Measurements from ENCODE around the gene SALL1. TPM values are rescaled to one million over a fixed set of nuclear protein-coding genes. Genes with fewer than 3 reads are reported as not detected.

Gene SALL1
- polyA plus RNA-seq, 1 donor from 2014 or later: 0.22 TPM

DNA sequence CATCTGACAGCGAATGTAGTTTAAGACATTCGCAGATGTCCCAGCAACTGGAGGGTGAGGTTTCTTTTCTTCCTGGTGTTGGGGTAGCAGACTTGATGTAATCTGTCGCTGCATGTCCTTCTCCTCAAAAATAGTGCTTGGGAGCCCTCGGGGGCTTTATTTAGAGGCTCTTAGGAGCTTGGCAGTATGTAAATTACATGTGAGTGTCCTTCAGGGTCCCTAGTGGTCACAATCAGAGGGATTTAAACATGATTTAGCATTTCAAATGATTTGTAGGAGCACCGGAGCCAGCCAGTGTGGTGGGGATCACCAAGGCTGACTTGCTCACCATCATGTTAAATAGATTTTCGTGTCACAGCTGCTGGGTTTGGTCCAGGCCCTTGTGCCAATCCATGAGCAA lies 8.8 kb upstream of the SALL1 start:
- Histone ChIP-seq H3K27me3 (ENCODE audit: insufficient read depth, low read depth, low read length) (peaks cover 31% of the 10 kb centered on the region), H2AFZ (ENCODE audit: low read depth, low read length) (no peak overlapping the region), H3K4me3 (ENCODE audit: low read length) (no peak overlapping the region), H3K9me3 (ENCODE audit: low read length) (no peaks in the 10 kb centered on the region), H3K36me3 (ENCODE audit: insufficient read depth, low read length) (no peaks in the 10 kb centered on the region), H4K20me1 (ENCODE audit: insufficient read depth) (no peaks in the 10 kb centered on the region), H3K9ac (ENCODE audit: low read length) (no peak overlapping the region), H3F3A (ENCODE audit: insufficient read depth, low read length, poor library complexity, severe bottlenecking) (no peaks in the 10 kb centered on the region), H3K9me2 (ENCODE audit: insufficient read depth, low read length) (no peaks in the 10 kb centered on the region), H3K27ac (ENCODE audit: low read length) (no peak overlapping the region), H3K4me2 (ENCODE audit: low read length) (no peak overlapping the region), H3K79me2 (replicated peaks; ENCODE audit: insufficient read depth, low read length) (no peaks in the 10 kb centered on the region)
- TF ChIP-seq TAF1 (IDR thresholded peaks at IDR 0.05; ENCODE audit: low read depth) (no peak), MXI1 (conservative IDR thresholded peaks at IDR 0.05; ENCODE audit: poor library complexity, severe bottlenecking) (no peak), EP300 (conservative IDR thresholded peaks at IDR 0.05; ENCODE audit: poor library complexity, severe bottlenecking) (no peak), RAD21 (conservative IDR thresholded peaks at IDR 0.05) (no peak), EZH2 (IDR thresholded peaks at IDR 0.05; ENCODE audit: borderline replicate concordance, insufficient read depth, low read length, poor library complexity, severe bottlenecking) (no peak), POLR2AphosphoS5 (IDR thresholded peaks at IDR 0.05) (no peak), SMC3 (conservative IDR thresholded peaks at IDR 0.05; ENCODE audit: poor library complexity) (no peak)
- TF ChIP-seq, protein P1, sequence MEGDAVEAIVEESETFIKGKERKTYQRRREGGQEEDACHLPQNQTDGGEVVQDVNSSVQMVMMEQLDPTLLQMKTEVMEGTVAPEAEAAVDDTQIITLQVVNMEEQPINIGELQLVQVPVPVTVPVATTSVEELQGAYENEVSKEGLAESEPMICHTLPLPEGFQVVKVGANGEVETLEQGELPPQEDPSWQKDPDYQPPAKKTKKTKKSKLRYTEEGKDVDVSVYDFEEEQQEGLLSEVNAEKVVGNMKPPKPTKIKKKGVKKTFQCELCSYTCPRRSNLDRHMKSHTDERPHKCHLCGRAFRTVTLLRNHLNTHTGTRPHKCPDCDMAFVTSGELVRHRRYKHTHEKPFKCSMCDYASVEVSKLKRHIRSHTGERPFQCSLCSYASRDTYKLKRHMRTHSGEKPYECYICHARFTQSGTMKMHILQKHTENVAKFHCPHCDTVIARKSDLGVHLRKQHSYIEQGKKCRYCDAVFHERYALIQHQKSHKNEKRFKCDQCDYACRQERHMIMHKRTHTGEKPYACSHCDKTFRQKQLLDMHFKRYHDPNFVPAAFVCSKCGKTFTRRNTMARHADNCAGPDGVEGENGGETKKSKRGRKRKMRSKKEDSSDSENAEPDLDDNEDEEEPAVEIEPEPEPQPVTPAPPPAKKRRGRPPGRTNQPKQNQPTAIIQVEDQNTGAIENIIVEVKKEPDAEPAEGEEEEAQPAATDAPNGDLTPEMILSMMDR (IDR thresholded peaks at IDR 0.05; ENCODE audit: poor library complexity, severe bottlenecking): no peak
- TF ChIP-seq, protein P2, sequence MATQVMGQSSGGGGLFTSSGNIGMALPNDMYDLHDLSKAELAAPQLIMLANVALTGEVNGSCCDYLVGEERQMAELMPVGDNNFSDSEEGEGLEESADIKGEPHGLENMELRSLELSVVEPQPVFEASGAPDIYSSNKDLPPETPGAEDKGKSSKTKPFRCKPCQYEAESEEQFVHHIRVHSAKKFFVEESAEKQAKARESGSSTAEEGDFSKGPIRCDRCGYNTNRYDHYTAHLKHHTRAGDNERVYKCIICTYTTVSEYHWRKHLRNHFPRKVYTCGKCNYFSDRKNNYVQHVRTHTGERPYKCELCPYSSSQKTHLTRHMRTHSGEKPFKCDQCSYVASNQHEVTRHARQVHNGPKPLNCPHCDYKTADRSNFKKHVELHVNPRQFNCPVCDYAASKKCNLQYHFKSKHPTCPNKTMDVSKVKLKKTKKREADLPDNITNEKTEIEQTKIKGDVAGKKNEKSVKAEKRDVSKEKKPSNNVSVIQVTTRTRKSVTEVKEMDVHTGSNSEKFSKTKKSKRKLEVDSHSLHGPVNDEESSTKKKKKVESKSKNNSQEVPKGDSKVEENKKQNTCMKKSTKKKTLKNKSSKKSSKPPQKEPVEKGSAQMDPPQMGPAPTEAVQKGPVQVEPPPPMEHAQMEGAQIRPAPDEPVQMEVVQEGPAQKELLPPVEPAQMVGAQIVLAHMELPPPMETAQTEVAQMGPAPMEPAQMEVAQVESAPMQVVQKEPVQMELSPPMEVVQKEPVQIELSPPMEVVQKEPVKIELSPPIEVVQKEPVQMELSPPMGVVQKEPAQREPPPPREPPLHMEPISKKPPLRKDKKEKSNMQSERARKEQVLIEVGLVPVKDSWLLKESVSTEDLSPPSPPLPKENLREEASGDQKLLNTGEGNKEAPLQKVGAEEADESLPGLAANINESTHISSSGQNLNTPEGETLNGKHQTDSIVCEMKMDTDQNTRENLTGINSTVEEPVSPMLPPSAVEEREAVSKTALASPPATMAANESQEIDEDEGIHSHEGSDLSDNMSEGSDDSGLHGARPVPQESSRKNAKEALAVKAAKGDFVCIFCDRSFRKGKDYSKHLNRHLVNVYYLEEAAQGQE (IDR thresholded peaks at IDR 0.05; ENCODE audit: borderline replicate concordance): no peak

DNA sequence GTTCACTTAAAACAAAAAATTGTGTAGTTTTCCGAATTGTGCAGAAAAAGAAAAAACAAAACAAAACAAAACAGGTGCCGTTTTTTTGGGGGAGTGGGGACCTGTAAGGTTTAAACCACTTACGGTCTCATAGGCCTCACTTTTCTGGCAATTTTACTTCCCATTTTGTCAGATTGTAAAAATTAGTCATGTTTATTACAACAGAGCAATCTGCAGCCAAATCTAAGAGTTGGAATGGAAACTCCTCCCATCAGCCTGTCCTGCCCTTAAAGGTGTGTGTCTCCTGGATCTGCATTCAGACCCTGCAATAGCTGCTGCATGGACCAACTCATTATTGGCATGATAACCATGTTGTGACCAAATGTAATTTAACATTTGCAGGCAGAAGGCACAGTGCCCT lies 8.2 kb upstream of the SALL1 start:
- Histone ChIP-seq H3K9ac (ENCODE audit: low read length) (no peak overlapping the region), H3K4me3 (ENCODE audit: low read length) (no peak overlapping the region), H3K27me3 (ENCODE audit: insufficient read depth, low read depth, low read length) (peaks cover 37% of the 10 kb centered on the region), H3K9me2 (ENCODE audit: insufficient read depth, low read length) (no peaks in the 10 kb centered on the region), H3K4me2 (ENCODE audit: low read length) (no peak overlapping the region), H3F3A (ENCODE audit: insufficient read depth, low read length, poor library complexity, severe bottlenecking) (no peaks in the 10 kb centered on the region), H3K36me3 (ENCODE audit: insufficient read depth, low read length) (no peaks in the 10 kb centered on the region), H3K27ac (ENCODE audit: low read length) (no peak overlapping the region), H4K20me1 (ENCODE audit: insufficient read depth) (no peaks in the 10 kb centered on the region), H3K9me3 (ENCODE audit: low read length) (no peaks in the 10 kb centered on the region), H3K79me2 (replicated peaks; ENCODE audit: insufficient read depth, low read length) (no peaks in the 10 kb centered on the region), H2AFZ (ENCODE audit: low read depth, low read length) (no peak overlapping the region)
- no peak for TF ChIP-seq EP300 (conservative IDR thresholded peaks at IDR 0.05; ENCODE audit: poor library complexity, severe bottlenecking)
- TF ChIP-seq TAF1 (IDR thresholded peaks at IDR 0.05; ENCODE audit: low read depth): no peak
- no peak for TF ChIP-seq POLR2AphosphoS5 (IDR thresholded peaks at IDR 0.05)
- TF ChIP-seq SMC3 (conservative IDR thresholded peaks at IDR 0.05; ENCODE audit: poor library complexity): no peak
- TF ChIP-seq RAD21 (conservative IDR thresholded peaks at IDR 0.05): no peak
- no peak for TF ChIP-seq EZH2 (IDR thresholded peaks at IDR 0.05; ENCODE audit: borderline replicate concordance, insufficient read depth, low read length, poor library complexity, severe bottlenecking)
- TF ChIP-seq, protein P1 (IDR thresholded peaks at IDR 0.05; ENCODE audit: poor library complexity, severe bottlenecking): no peak
- TF ChIP-seq MXI1 (conservative IDR thresholded peaks at IDR 0.05; ENCODE audit: poor library complexity, severe bottlenecking): no peak
- TF ChIP-seq, protein P2 (IDR thresholded peaks at IDR 0.05; ENCODE audit: borderline replicate concordance): no peak

All from neural cell (in vitro differentiated cells).